Measurements from ENCODE around the gene NPAT. TPM values are rescaled to one million over a fixed set of nuclear protein-coding genes. Genes with fewer than 3 reads are reported as not detected.
"Not testable (repeated sequence)": the region's sequence is repeated elsewhere in the genome, so short reads cannot be mapped to it uniquely, and the experiment has no call there.

NPAT gene
- total RNA-seq, 1 donor from 2014 or later, result 33.4 TPM

DNA sequence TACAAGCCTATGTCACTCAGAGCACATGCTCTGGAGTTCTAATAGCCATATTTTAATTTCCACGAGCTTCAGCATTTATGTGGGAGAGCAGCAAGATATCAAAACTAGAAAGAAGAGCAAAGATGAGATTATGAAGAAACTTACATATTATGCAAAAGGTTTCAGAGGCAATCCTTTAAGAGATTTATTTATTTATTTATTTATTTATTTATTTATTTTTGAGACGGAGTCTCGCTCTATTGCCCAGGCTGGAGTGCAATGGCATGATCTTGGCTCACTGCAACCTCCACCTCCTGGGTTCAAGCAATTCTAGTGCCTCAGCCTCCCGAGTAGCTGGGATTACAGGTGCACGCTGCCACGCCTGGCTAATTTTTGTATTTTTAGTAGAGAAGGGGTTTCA lies 59.6 kb downstream of the NPAT start:
- not testable (repeated sequence) for DNase-seq (ENCODE audit: low spot score in 2 of 2); FAIRE-seq

DNA sequence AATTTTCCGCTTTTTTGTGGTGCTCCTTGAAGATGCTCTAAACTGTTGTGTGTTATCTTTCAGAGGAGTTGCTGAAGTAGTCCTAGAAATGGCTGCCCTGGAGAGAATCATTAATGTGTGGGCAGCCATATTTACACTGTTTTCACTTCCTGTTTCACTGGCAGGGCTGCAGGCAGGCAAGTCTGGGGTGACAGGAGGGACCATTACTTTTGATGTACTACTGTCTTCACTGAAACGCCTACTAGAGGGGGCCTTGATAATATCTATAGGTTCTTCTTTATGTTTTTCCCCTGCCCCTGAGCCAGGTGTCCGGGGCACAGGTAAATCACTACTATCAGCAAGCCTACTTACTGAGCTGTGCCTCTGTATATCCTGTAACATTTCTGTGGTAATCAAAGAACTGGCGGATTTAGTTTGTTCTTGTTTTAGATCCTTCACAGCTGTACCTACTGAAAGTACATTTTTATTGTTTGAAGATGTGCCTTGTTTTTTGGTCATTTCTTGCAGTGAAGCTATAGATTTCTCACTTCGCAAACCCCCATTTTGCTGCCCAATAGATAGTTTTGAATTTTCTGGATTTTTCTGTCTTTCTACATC lies 61.4 kb downstream of the NPAT start:
- DNase-seq (ENCODE audit: low spot score in 2 of 2) (no peak), FAIRE-seq (no peak)

DNA sequence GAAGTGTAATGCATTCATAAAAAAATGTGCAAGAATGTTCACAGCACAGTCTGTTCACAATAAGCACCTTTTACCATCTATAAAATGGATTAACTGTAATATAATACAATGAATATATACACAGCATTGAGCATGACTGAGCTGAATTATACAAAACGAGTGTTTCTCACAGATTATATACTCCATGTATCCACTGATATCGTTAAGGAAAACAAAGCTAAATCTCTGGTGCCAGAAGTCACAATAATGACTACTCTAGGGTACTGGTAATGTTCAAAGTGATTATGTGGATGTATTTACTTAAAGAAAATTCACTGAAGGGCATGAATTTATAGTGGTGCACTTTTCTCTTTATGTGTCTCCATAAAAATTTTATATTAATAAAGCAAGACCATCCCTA lies 67.8 kb downstream of the NPAT start:
- FAIRE-seq, result no peak
- no peak for DNase-seq (ENCODE audit: low spot score in 2 of 2)

DNA sequence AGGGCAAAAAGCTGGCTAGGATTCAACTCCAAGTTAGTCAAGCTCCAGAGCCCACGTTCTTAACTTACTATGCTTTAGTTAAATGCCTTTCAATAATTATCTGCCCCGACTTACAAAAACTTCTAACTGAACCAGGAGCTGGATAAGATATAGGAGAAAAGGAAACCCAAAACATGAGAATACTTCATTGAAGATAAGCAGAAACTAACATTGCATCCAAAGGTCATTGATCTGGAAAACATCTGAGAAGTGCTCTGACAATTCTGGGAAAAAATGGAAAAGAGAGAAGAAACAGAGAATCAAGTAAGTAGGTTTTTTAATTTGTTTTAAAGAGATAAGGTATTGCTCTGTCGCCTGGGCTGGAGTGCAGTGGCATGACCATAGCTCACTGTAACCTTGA lies 73.9 kb downstream of the NPAT start:
- DNase-seq (ENCODE audit: low spot score in 2 of 2), result no peak
- FAIRE-seq, result no peak

DNA sequence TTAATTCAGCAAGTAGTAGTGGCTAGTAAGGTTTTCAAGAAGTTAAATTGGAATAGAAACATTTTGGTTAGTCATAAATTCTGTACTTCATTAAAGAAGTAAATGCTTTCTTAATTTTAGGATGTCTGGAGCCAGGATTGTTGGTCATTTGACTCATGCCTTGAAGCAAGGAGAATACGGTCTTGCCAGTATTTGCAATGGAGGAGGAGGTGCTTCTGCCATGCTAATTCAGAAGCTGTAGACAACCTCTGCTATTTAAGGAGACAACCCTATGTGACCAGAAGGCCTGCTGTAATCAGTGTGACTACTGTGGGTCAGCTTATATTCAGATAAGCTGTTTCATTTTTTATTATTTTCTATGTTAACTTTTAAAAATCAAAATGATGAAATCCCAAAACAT lies 75.3 kb downstream of the NPAT start:
- DNase-seq (ENCODE audit: low spot score in 2 of 2) (no peak), FAIRE-seq (no peak)

DNA sequence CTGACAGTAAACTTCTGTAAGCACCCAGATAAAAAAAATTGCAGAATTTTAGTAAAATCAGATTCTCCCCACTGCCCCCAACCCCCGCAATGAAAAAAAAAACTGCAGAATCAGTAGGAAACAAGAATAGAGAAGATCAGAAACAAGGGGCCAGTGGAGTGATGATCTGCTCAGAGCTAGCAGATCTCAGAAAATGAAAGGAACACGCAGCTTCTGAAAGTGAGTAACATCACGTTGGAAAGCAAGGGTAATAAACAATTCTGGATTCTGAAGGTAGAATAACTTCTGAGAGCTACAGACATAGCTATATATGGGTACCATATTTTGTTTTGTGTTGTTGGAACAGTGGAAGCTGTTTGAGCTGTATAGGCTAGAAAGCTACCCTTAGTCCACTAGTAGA lies 77.8 kb downstream of the NPAT start:
- FAIRE-seq (no peak), DNase-seq (ENCODE audit: low spot score in 2 of 2) (no peak)

DNA sequence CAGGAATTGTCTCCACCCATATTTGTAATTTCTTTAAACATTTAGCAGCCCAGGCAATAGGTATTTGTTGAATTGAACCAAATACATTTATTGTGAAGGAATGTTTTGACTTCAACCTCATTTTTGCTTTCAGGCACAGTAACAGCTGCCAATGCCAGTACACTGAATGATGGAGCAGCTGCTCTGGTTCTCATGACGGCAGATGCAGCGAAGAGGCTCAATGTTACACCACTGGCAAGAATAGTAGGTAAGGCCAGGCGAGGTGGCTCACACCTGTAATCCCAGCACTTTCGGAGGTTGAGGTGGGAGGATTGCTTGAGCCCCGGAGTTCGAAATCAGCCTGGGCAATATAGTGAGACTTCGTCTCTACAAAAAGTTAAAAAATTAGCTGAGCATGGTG lies 80.1 kb downstream of the NPAT start:
- DNase-seq (ENCODE audit: low spot score in 2 of 2) (no peak), FAIRE-seq (no peak)

DNA sequence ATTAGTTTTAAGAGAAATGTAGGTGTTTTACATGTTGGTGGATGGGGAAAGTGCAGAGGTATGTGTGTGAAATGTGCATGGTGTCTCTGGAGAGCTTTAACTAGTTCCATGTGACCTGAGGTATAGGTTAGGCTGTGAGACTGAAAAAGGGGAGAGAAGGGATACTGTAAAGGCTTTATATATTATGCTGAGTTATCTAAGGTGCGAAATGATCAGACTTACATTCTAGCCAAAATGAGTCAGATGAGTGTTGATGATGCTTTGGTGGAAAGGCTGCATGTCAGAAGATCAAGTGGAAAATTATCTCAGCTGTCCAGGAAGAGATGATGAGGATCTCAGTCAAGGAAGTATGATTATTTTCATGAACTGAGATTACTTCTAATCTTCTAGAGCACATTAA lies 85.2 kb downstream of the NPAT start:
- DNase-seq (ENCODE audit: low spot score in 2 of 2) (no peak), FAIRE-seq (no peak)

DNA sequence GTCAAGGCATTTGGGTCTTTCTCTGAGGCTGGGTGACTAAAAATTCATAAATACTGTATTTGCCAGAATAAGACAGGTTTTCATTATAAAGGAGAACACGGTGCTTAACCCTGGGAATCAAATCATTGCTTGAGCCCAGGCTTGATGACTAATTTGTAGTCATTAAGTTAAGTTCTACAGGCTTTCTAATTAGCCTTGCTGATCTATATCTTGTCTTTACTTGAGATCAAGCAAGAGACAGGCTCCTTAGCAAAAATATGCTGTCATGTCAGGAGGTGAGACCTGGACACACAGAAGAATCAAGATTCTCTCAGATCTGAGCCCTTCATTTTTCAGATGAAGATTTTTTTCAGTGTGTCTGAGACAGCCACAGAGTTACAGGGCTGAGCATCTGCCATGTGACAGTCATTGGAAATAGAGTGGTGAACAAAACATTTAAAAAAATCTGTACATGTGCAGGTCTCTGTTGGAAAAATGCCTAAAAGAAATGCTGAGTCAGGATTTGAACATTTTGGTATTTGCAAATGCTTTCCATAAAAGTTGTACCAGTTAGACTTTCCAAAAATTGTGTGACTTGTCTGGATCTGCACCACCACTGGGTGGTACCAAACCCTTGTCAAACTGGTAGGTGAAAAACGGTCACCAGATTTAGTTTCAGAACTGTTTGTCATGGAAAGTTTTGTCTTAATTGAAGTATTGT lies 86.4 kb downstream of the NPAT start:
- FAIRE-seq, result no peak
- no peak for DNase-seq (ENCODE audit: low spot score in 2 of 2)

DNA sequence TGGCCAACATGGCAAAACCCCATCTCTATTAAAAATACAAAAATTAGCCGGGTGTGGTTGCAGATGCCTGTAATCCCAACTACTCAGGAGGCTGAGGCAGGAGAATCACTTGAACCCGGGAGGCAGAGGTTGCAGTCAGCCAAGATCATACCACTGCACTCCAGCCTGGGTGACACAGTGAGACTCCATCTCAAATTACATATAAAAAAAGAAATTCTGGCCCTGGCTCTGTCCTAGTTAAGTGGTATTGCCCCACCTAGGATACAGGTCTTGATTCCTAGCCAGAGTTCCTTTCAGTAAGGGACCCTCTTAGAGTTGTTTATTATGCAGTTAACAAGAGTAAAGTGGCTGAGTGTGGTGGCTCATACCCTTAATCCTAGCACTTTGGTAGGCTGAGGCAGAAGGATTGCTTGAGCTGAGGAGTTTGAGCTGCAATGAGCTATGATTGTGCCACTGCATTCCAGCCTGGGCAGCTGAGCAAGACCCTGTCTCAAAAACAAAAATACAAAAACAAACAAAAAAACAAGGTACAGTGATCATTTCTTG lies 89.4 kb downstream of the NPAT start:
- not testable (repeated sequence) for DNase-seq (ENCODE audit: low spot score in 2 of 2); FAIRE-seq

DNA sequence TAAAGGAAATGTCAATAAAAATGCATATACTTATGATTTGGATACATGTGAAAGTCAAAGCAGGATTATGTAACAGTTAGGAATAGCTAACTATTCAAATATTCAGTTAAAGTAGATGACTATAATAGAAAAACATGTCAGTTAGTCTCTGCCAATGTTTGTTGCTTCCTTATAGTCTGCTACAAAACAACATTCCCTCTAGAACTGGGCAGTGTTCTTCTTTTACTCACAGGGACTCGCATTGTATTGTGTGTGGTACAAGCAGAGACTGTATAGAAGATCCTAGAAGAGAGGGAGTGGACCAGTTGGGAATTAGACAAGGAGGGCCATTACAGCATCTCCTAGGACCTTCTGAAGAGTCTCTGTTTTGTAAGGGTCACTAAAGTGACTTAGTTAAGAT lies 90.4 kb downstream of the NPAT start:
- no peak for DNase-seq (ENCODE audit: low spot score in 2 of 2)
- FAIRE-seq, result no peak

DNA sequence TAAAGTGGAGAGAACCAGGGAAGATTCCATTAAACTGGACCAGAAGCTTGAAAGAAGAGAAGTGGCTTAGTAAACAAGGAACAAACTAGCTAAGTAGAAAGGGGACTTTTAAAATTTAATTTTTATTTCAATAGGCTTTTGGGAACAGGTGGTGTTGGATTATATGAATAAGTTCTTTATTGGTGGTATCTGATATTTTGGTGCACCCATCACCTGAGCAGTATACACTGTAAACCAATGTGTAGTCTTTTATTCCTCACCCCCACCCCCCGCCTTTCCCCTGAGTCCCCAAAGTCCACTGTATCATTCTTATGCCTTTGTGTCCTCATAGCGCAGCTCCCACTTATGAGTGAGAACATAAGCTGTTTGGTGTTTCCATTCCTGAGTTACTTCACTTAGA lies 93.7 kb downstream of the NPAT start:
- no peak for DNase-seq (ENCODE audit: low spot score in 2 of 2)
- no peak for FAIRE-seq

DNA sequence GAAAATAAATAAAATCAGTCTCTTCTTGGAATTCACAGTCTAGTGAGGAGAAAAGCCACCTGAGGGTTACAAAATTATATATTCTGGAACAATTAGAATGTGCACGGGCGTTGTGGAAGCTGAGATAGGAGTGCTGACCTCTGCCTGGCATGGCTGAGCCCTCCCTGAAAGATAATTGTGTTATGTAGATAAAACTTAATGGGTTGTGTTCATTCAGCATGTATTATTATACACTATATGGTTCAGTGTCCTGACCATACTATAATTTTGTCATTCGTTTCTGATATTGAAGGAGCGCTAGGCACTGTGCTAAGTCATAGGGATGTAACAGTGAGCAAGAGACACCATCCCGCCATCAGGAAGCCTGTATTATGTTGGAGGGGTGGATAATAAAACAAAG lies 97.3 kb downstream of the NPAT start:
- DNase-seq (ENCODE audit: low spot score in 2 of 2) (no peak), FAIRE-seq (no peak)

DNA sequence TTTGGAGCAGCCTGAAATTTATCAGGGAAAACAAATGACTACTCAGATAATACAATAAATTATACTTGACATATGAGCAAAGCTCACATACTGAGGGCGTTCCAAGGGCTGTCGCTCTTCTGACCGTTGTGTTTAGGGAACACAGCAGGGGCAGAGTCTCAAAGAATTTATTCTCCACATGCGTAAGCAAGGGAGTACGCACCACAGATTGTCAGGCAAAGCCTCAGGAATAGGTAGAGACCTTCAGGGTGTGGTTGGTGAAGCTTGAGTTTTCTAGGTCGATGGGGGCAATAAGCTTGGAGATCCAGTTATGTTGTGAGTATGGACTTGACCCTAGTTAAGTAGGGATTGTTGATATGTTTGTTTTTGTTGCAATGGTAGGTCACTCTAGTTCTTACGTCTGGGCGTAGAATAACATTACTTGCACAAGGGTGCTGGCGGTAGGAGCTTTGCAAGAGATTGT lies 100.2 kb downstream of the NPAT start:
- FAIRE-seq, result no peak
- DNase-seq (ENCODE audit: low spot score in 2 of 2), result no peak

DNA sequence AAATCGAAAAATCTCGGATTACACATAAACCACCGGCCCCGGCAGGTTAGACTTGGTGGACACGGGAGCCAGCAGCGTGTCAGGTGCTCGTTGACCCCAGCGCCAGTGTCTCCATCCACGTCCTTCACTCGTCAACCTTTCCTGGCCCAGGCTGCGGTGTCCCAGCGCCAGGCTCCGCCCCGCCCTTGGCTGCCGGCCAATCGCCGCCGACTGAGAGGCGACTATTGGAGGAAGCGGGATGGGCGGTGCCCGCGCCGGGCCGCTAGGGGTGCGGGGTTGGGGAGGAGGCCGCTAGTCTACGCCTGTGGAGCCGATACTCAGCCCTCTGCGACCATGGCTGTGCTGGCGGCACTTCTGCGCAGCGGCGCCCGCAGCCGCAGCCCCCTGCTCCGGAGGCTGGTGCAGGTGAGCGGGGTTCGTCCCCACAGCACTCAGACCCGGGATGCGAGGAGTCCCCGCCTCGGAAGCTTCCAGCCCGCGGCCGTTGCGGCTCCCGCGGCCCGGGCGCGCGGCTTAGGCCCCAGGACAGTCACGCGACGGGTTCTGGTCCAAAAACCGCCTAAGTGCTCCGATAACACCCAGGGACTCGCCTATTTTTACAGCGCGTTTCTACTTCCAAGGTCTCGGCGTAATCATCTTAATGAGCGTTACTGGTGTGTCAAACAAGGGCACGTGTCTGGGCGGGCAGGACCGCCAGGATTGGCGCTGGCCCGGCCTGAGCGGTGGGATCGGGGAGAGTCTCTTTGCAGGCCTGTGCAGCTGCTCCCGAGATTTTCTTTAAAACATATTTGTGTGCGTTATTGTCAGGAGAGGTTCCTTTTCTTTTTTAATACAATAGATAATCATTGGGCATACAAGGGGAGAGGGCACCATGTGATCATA lies 100.9 kb downstream of the NPAT start, which contains the start of gene ACAT1:
TSS of gene ACAT1 (plus strand) at position 294 of the 882 bp plus-strand sequence. CDS start at position 334, 40 bp downstream.
- peak; percentile 80 to 89 for DNase-seq (ENCODE audit: low spot score in 2 of 2)
- FAIRE-seq, result no peak

DNA sequence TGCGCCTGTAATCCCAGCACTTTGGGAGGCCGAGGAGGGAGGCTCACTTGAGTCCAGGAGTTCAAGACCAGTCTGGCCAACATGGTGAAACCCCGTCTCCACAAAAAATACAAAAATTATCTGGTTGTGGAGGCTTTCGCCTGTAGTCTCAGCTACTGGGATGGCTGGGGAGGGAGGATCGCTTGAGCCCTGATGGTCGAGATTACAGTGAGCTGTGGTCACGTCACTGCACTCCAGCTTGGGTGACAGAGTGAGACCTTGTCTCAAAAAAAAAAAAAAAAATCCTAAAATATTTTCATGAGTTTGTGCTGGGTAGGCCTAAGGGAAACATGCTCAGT lies 101.5 kb downstream of the NPAT start:
- DNase-seq (ENCODE audit: low spot score in 2 of 2); FAIRE-seq: not testable (repeated sequence)

DNA sequence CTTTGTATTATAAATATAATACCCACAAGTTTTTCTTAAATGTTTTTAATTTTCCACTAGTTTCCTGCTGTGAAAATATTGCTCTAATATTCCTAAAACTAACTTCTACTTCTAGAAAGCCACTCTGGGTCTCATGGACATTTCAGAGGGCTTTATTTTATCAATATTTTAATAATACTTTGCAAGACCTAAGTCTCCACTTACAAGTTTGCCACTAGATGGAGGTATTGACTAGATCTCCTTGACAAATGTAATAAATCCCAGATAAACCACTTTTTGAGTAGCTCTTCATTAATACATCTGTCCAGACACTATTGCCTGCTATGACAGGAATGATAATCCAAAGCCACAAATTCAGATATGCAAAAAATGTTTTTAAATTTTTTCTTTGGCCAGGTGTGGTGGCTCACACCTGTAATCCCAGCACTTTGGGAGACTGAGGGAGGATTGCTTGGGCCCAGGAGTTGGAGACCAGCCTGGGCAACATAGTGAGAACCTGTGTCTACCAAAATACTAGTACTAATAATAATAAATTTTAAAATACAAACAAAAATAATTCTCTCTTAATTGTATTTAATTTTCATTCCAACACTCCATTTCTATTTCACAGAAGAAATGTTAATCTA lies 104.6 kb downstream of the NPAT start:
- FAIRE-seq, result peak; percentile 33
- DNase-seq (ENCODE audit: low spot score in 2 of 2), result peak; percentile 31 to 32

DNA sequence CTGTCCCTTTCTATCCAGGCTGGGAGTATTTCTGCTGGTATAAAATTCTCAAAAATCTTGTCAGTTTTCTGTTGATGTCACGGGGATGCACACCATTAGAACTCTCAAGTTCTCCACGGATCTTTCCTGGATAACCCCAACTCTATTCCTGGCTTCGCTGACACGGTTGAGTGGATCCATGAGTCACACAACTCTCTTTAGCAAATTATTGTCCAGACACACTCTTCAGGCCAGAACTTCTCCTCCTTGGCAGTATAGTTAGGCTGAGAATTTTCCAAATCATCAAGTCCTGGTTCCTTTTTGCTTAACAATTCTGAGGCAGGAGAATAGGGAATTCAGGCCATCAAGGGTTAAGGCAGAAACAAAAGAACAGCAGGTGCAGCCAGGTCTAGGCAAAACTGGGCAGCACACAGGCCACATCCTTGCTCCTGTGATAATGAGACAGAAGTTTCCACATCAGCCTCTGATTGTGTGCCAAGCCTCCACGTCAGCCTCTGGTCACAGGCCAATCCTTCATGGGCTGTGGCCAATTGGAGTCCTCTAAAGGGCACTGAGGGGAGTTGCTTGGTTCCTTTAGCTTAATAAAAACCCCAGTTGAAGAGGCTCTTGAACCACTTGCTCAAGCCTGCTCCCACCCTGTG lies 106.8 kb downstream of the NPAT start:
- DNase-seq (ENCODE audit: low spot score in 2 of 2) (peak; percentile 39 to 61), FAIRE-seq (no peak)

DNA sequence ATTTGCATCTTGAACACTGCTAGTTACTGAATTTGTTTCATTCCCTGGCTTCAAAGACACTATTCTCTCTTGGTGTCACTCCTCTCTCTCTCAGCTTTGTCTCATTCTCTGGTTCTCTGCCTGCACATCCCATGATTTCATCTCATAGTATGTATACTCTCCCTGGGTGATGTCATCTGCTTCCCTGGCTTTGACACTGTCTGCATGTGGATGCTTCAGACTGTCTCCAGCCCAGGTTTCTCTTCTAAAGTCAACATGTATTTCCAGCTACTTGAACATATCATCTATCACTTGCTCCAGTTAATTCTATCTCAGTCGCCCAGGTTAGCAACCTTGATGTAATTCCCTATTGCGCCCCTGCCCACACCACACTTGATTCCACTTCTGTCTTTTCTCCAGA lies 110.4 kb downstream of the NPAT start:
- no peak for DNase-seq (ENCODE audit: low spot score in 2 of 2)
- no peak for FAIRE-seq

DNA sequence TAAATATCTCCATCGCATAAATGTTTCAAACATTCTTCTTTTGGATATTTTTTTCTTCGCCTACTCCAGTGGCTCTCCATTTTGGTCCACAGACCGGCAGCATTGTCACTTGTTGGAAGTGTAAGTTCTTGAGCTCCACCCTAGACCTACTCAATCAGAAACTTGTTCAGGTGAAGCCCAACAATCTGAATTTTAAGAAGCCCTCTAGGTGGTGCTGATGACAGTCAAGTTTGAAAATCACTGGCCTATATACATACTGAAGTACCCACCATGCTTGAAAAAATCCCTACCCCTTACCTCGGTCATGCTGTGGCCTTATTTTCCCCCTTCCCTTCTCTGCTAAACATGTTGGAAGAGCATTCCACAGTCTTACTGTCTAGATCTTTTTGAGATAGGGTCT lies 111.3 kb downstream of the NPAT start:
- no peak for FAIRE-seq
- no peak for DNase-seq (ENCODE audit: low spot score in 2 of 2)
